Activated CD8-positive, alpha-beta memory T cell treated with anti-CD3 and anti-CD28 coated beads, Interleukin-2, amount 50 U/mL, for 1 hour (primary cell): ENCODE results near the gene KCNQ1.

Experiments
- DNase-seq: peaks from one replicate; pipeline ENCODE4 v3.0.0-alpha.2; 2020; ENCODE audit errors: extremely low read depth

The KCNQ1 gene

DNA sequence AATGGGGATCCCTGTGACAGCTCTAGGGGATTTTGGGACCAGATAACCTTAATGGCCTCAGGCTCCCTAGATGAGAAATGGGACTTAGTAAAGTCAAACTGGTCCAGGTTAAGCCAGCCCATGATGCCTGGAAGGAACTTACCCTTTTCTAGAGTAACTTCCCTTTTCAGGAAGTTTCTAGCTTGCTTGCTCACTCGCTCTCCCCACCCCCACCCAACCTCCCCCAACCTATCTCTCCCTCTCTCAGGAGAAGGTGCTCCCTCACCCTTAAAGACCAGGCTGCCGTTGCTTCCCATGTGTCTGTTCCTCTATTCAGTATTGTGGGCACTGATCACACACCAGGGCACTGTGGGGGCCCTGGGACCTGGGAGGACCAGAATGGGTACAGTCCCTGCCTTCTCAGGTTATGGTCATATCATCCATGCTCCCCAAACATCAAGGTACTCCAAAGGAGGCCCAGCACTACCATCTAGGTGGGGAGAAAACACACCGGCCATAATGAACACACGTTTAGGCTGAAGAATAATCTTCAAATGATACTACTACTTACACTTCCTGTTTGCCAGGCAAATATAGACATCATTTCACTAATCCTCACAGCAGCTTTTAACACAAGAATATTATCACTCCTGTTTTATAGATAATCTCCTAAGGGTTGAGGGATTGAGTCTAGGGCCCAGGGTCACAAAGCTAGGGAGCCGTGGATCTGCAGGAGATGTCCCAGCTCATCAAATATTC lies 236.8 kb downstream of the KCNQ1 start:
- DNase-seq = no peak

GRCh38 chr11:2683806-2684205 lies 239.0 kb downstream of the KCNQ1 start:
- DNase-seq = no peak

DNA sequence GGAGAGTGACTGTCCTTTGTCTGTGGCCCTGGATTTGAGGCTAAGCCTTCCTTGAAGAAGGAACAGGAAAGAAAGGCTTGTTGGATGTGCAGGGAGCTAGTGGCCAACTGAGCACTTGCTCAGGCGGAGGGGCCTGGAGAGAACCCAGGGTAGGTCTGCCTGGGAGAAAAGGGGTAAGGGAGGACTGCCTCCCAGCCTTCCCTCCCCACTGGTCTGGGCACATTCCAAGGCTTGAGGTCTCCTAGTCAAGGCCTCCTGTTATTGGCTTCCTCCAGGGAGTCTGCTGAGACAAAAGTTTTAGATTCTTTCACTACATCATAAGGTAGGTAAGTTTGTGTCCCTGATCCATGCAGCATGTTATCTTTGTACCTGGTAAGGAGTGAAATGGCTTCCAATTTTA lies 239.8 kb downstream of the KCNQ1 start:
- no peak for DNase-seq

DNA sequence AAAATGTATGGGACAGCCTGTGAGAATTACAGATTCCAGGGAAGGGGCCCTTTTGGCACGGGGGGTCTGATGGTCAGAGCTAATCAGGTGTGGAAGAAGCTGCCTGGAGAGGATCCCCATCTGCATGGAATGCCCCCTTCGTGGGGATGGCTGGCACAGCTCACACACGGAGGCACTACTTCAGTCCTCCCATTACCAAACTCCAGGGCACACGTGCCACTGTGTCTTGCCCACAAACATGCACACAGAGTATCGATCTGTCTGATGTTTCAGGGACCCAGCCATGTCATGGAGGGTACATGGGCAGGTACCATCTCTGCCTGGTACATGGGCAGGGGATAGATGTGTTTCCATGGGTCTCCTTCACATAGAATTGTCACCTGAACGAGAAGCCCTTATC lies 240.2 kb downstream of the KCNQ1 start:
- no peak for DNase-seq

GRCh38 chr11:2685566-2686359 lies 241.0 kb downstream of the KCNQ1 start:
- DNase-seq = no peak

GRCh38 chr11:2686360-2687222 lies 241.8 kb downstream of the KCNQ1 start:
- DNase-seq = no peak

DNA sequence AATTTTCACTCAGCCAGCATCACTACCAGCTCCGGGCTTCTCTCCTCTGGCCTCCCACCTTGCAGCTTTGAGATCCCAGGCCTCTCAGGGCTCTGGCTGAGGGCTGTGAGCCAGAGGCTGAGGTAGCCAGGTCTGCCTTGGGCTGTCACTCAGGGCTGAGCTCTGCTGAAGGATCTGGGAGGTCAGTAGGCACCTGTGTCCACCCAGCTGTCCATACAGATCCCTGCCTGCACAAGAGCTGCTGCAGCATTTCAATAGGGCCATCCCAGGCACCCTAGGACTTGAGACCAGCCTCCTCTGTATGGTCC lies 242.4 kb downstream of the KCNQ1 start:
- DNase-seq = no peak

DNA sequence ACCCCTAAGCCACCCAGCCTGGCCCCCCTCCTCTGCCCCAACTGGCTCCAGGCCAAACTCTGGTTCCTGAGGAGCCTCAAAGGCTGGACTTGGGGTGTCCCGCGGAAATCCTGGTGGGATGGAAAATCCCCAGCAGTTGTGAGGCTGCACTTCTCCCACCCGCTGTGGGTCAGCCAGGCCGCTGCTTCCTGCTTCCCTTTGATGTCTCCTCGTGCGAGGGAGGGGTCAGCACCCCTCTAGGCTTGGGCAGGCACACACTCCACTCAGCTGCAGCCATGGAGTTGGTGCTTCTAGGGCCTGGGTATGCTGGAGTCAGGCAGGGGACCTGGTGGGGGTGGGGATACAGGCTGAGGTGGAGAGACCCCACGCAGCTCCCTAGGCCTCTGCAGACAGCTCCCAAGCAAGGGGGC lies 243.0 kb downstream of the KCNQ1 start:
- no peak for DNase-seq

DNA sequence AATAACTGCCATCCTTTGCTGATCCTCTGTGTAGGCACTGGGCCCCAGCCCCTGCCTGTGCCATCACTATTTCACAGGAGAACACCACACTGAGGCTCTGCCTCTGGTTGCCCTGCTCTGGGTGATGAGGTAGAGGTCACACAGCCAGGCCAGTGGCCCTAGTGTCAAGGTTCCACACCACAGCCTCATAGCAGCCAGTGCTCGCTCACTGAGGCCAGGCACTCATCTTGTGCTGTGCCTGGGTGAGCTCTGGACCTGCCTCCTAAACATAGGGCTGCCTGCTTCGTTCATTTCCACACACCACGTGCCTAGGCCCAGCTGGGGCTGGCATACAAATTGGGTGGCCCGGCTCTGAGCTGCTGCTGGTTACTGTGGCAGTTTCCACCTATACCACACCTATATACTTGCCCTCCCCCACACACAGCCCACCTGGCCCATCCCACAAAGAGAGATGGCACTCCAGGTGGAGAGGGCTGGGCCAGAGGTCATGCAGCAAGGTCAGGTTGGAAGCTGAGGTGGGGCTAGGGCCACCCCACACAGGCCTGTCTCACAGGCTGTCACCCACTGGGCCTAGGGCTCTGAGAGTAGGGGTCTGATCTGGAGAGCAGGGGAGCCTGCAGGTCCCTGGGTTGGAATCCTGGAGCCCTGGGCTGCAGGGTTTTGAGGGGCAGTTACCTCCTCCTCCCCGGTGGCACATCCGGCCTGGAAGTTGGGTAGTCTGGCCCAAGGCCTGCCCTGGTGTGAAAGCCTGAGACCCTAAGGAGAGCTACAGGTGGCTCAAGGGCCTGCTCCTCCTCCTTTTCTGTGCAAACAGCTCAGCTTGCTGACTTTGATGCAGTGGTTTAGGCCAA lies 243.8 kb downstream of the KCNQ1 start:
- no peak for DNase-seq

DNA sequence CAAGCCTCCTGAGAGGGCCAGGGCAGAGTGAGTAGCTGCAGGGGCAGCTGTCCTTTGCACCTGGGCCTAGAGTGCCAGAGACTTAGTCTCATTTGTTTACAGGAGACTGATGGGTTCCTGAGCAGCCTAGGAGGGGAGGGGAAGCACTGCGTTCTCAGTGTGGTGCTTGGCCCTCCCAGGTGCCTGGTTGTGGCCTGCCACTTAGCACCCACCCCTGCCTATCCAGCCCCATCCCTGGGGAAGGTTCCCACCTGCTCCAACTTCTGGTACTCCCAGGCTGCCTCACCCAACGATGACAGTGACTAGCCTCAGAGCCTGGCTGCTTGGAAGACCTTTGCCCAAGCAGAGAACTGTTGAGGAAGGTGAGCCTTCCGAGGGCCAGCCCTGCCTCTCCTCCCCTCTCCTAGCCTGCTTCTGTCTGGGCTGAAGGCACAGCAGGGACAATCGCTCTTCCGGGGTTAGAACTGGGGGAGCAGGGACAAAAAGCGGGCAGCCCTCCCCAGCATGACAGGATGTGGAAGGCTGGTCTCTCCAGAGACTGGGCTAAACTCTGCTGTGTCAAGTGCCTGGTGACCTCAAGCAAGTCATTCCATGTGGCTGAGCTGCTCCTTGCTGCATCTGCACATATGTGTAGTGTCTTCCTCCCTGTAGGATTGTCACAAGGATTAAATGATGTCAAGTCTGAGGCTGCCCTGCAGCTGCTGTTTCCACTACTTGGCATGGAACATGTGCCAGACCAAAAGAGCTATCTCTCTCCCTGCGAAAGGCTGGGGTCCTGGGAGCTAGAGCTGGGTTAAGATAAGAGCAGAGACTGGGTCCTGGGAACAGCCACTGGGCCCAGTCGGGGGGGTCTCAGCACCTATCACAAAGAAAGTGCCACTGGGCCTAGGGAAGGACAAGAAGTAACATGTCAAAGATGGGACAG lies 245.1 kb downstream of the KCNQ1 start:
- no peak for DNase-seq

- DNase-seq = no peak
These were observed 246.0 kb downstream of the KCNQ1 start for GRCh38 chr11:2690596-2691354.

- DNase-seq = no peak
These were observed 246.6 kb downstream of the KCNQ1 start for GRCh38 chr11:2691355-2691761.

DNA sequence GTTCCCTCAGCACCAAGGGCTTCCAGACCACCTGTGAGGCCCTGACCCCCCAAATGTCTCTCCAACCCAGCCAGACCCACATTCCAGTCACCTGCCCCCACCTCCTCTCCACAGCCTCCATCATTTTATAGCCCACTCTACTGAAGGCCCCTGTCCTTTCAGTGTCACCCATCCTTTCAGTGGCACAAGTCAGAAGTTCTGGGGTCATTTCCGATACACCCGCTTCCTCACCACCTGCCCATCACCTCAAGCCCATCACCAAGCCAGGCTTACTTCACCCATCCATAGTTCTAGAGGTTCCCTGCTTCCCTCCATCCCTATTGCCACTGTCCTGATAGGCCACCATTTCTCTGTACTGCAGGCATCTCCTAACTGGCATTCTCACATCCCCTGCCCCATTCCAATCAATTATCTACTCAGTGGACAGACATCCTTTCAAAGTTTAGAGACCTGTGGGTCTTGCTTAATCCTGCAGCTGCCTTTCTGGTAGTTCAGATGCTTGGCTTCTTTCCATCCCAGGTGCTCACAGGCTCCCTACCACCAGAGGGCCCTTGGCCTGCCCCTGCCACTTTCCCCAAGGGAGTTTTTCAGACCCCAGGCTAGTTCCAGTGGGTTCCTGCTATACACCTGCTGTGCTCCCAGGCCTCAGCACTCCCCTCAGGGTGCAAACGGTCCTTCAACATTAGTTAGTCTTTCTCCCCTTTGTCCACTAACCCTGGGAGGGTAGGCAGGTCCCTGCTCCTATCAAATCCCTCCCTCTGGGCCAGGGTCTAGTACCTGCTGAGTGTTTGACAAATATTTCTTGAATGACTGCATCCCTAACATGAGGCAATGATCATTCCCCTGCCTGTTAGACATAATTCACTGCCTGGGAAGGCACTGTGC lies 247.4 kb downstream of the KCNQ1 start:
- no peak for DNase-seq

GRCh38 chr11:2693271-2694261 lies 248.8 kb downstream of the KCNQ1 start:
- no peak for DNase-seq

GRCh38 chr11:2694495-2694894 lies 249.7 kb downstream of the KCNQ1 start:
- no peak for DNase-seq

GRCh38 chr11:2694995-2695939 lies 250.5 kb downstream of the KCNQ1 start:
- no peak for DNase-seq
